Stimulated activated naive CD8-positive, alpha-beta T cell treated with anti-CD3 and anti-CD28 coated beads, Interleukin-15, amount 100 ng/mL, for 72 hours (primary cell): ENCODE data around the gene AKT2.

Experiments used
- ATAC-seq: fragments of 150-1000 bp; cut with Tn5 transposase; 2 replicates; pipeline ENCODE4 v1.10.0; 2021; ENCODE audit warnings: mild to moderate bottlenecking, moderate library complexity
- DNase-seq, 2 donors: peaks; one replicate each; pipeline ENCODE4 v3.0.0; 2021 to 2022
- H3K27ac Mint-ChIP-seq, 2 donors: one replicate each; pipeline ENCODE4 v1.8.0; 2022; ENCODE audit warnings: mild to moderate bottlenecking in 2 of 2, mixed read lengths in 2 of 2, moderate library complexity in 2 of 2
- H3K27me3 Mint-ChIP-seq: one replicate; pipeline ENCODE4 v1.8.0; 2022; ENCODE audit warnings: mixed read lengths
- H3K4me1 Mint-ChIP-seq: one replicate; pipeline ENCODE4 v1.8.0; 2022; ENCODE audit warnings: mild to moderate bottlenecking, mixed read lengths
- H3K4me3 Mint-ChIP-seq, 2 donors: one replicate each; pipeline ENCODE4 v1.8.0; 2022; ENCODE audit warnings: mild to moderate bottlenecking in 2 of 2, mixed read lengths in 2 of 2, moderate library complexity in 1 of 2
- H3K9me3 Mint-ChIP-seq, 2 donors: one replicate each; pipeline ENCODE4 v1.8.0; 2022; ENCODE audit warnings: mixed read lengths in 2 of 2

Gene AKT2

DNA sequence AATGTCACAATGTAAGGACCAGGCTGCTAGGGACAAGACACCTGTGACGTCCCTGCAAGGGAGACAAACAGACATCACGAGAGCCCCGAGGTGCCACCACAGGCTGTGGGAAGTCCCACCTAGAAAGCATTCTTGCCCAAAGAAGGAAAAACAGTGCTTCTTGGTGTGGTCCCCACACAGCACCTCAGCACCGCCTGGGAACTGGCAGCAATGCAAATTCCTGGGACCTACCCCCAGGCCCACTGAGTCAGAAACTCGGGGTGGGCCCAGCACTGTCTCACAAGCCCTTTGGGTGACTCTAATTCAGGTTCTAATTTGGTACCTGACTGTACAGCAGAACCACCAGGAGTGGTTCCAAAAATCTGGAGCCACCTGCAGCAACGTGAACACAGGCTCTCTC, 44.8 kb downstream of the AKT2 start:
- DNase-seq = no peak
- H3K4me3 Mint-ChIP-seq = no peak overlapping the region
- H3K9me3 Mint-ChIP-seq = no peaks in the 10 kb centered on the region
- no peak overlapping the region for H3K27ac Mint-ChIP-seq
- H3K27me3 Mint-ChIP-seq = no peaks in the 10 kb centered on the region
- no peak for ATAC-seq
- no peaks in the 10 kb centered on the region for H3K4me1 Mint-ChIP-seq

DNA sequence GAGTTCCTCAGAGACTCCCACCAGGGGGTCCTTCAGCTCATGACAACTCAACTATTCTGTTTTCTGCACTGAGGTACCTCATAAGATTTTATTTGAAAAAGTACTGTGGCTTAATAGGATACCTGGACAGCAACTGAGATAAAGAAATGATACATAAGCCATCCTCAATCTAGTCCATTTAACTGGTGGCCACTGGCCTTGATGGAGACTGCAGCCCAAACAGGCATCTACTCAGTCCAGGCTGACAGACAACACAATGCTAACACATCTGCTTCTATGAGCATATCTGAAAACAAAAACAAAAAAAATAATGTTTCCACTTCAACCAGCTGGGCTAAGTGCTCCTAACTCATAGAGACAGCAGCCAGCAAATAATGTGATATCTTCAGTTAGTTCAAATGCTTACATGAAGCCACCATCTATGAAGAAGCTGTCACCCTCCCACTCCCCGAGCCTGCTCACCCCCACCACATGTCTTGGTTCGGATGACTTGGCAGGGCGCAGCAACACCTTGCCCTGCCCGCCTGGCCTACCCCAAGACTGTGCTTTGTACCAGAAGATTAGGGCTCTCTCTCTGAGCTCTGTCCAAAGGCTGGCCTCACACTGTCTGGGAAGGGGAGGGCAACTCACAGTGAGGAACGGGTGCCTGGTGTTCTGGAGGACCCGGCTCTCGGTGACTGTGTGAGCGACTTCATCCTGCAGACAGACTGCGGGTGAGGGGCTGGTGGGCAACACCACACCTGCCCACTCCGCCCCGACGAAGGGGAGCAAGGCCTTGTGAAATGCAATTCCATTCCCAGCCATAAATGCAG, 45.5 kb downstream of the AKT2 start:
- no peaks in the 10 kb centered on the region for H3K27me3 Mint-ChIP-seq
- no peak for DNase-seq
- no peak for ATAC-seq
- no peak overlapping the region for H3K4me3 Mint-ChIP-seq
- no peaks in the 10 kb centered on the region for H3K9me3 Mint-ChIP-seq
- no peak overlapping the region for H3K27ac Mint-ChIP-seq
- H3K4me1 Mint-ChIP-seq = no peaks in the 10 kb centered on the region

- DNase-seq (no peak), ATAC-seq (no peak)
- Mint-ChIP-seq H3K27me3 (no peaks in the 10 kb centered on the region), H3K9me3 (no peaks in the 10 kb centered on the region), H3K4me3 (no peak overlapping the region), H3K4me1 (no peaks in the 10 kb centered on the region), H3K27ac (no peak overlapping the region)
Measured at GRCh38 chr19:40238775-40239174, 46.4 kb downstream of the AKT2 start.

DNA sequence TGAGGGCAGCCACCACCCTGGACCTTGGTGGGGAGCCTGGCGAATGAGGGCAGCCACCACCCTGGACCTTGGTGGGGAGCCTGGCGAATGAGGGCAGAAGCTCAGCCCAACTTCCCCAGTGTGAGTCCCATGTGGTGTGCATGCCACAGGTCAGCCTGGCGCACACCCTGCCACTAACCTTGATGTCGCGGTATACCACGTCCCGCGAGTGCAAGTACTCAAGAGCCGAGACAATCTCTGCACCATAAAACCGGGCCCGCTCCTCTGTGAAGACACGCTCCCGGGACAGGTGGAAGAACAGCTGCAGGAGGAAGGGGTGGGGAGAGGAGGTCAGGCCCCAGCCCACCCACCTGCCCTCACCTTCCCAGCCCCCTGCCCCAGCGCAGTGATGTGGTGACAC, 47.4 kb downstream of the AKT2 start:
- H3K27ac Mint-ChIP-seq = no peak overlapping the region
- ATAC-seq (no peak), DNase-seq (no peak)
- no peak overlapping the region for H3K4me3 Mint-ChIP-seq
- H3K27me3 Mint-ChIP-seq = no peaks in the 10 kb centered on the region
- H3K4me1 Mint-ChIP-seq = no peaks in the 10 kb centered on the region
- no peaks in the 10 kb centered on the region for H3K9me3 Mint-ChIP-seq

DNA sequence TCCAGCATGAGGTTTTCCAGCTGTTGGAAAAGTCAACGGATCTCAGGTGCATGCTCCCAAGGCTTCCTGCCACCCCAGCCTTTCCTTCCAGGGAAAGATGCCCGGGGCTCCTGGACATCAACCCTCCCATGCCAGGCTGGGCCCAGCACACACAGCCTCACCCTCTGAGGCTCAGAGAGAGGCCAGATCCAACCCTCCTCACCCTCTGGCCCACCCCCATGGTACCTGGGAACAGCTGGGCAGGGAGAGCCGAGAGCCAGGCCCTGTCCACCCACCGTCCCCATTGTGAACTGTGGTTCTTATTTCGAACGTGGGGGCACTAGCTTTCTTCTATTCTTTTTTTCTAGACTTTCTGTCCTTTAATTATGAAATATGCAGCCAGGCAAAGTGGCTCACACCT, 48.8 kb downstream of the AKT2 start:
- Mint-ChIP-seq H3K9me3 (no peaks in the 10 kb centered on the region), H3K4me3 (no peak overlapping the region), H3K27ac (no peak overlapping the region), H3K4me1 (no peaks in the 10 kb centered on the region), H3K27me3 (no peaks in the 10 kb centered on the region)
- DNase-seq (no peak), ATAC-seq (no peak)

DNA sequence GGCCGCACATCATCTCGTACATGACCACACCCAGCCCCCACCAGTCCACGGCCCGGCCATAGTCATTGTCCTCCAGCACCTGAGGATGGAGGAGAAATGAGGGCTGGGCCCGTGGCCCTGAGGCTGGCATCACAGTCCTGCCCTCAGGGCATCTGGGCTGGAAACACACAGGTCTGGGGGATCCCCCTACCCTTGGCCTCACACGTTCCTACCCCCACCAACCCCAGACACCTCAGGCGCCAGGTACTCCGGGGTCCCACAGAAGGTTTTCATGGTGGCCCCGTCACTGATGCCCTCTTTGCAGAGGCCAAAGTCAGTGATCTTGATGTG, 49.2 kb downstream of the AKT2 start:
- DNase-seq (no peak), ATAC-seq (no peak)
- Mint-ChIP-seq H3K27me3 (no peaks in the 10 kb centered on the region), H3K4me1 (peaks cover 1% of the 10 kb centered on the region), H3K4me3 (no peak overlapping the region), H3K27ac (no peak overlapping the region), H3K9me3 (no peaks in the 10 kb centered on the region)

DNA sequence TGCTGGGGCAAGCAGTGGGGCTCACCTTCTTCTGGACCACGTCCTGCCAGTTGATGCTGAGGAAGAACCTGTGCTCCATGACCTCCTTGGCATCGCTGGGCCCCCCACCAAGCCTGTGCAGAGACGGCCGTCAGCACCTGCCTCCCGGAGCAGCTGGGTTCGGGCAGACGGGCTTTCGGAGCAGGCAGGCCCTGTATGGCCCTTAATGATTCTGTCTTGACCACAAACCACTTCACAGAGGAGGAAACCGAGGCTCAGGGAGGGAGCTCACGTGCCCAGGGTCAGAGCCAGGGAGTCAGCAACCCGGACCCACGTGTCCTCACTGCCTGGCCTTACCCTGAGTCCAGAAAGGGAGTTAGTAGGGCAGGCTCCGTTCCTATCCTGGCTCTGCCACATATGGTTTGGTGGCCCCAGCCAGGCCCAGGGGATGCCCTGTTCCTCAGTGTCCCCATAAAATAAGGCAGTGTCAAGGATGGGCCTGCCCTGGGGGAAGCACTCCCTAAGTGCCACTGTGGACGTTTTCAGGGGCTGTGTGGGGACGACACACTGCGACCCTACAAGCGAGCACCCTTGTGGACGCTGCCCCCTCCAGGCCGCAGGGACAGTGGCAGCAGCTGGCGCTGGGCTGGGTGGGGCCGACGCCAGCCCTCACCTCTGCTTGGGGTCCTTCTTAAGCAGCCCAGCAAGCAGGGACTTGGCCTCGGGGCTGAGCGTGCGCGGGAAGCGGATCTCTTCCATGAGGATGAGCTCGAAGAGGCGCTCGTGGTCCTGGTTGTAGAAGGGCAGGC, 49.7 kb downstream of the AKT2 start:
- H3K9me3 Mint-ChIP-seq = no peaks in the 10 kb centered on the region
- no peaks in the 10 kb centered on the region for H3K27me3 Mint-ChIP-seq
- DNase-seq = no peak
- H3K4me3 Mint-ChIP-seq = no peak overlapping the region
- H3K4me1 Mint-ChIP-seq = peaks cover 7% of the 10 kb centered on the region
- ATAC-seq = no peak
- no peak overlapping the region for H3K27ac Mint-ChIP-seq

GRCh38 chr19:40234429-40235237, 50.5 kb downstream of the AKT2 start:
- H3K4me3 Mint-ChIP-seq = no peak overlapping the region

GRCh38 chr19:40233811-40234389, 51.2 kb downstream of the AKT2 start:
- Mint-ChIP-seq H3K27me3 (no peaks in the 10 kb centered on the region), H3K4me1 (peaks cover 22% of the 10 kb centered on the region), H3K27ac (peak overlapping the region in 1 of 2 donors; percentile 94), H3K9me3 (no peaks in the 10 kb centered on the region), H3K4me3 (no peak overlapping the region)
- ATAC-seq (no peak), DNase-seq (no peak)

More at GRCh38 chr19:40234429-40235237, 50.5 kb downstream of the AKT2 start:
- Mint-ChIP-seq H3K27me3 (no peaks in the 10 kb centered on the region), H3K27ac (peak overlapping the region in 1 of 2 donors; percentile 74), H3K4me1 (peaks cover 15% of the 10 kb centered on the region), H3K9me3 (no peaks in the 10 kb centered on the region)
- ATAC-seq (no peak), DNase-seq (no peak)

GRCh38 chr19:40232949-40233810, 52.0 kb downstream of the AKT2 start:
- H3K27ac Mint-ChIP-seq = no peak overlapping the region
- no peak overlapping the region for H3K4me3 Mint-ChIP-seq
- DNase-seq (no peak), ATAC-seq (peak; percentile 14)
- H3K4me1 Mint-ChIP-seq = peaks cover 24% of the 10 kb centered on the region
- H3K27me3 Mint-ChIP-seq = peaks cover 4% of the 10 kb centered on the region
- no peaks in the 10 kb centered on the region for H3K9me3 Mint-ChIP-seq

DNA sequence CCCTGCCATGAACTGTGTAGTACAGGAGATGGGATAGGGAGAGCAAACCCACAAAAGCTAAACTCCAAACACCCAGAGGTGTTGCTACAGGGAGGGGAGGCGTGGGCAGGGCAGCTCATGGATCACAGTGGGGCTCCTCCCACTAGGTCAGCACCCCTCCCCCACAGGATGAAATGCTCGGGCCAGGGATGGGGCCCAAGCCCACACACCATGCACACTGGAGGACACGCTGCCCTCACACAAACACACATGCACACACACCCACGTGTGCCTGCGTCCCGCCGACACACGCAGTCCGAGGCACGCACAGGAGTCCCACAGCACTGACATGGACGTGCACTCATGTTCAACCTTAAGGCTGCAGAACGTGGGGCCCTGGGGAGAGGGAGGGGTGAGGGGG, 52.7 kb downstream of the AKT2 start:
- no peak overlapping the region for H3K27ac Mint-ChIP-seq
- ATAC-seq (peak; percentile 15), DNase-seq (no peak)
- peaks cover 24% of the 10 kb centered on the region for H3K4me1 Mint-ChIP-seq
- H3K9me3 Mint-ChIP-seq = no peaks in the 10 kb centered on the region
- peaks cover 11% of the 10 kb centered on the region for H3K27me3 Mint-ChIP-seq
- H3K4me3 Mint-ChIP-seq = no peak overlapping the region

DNA sequence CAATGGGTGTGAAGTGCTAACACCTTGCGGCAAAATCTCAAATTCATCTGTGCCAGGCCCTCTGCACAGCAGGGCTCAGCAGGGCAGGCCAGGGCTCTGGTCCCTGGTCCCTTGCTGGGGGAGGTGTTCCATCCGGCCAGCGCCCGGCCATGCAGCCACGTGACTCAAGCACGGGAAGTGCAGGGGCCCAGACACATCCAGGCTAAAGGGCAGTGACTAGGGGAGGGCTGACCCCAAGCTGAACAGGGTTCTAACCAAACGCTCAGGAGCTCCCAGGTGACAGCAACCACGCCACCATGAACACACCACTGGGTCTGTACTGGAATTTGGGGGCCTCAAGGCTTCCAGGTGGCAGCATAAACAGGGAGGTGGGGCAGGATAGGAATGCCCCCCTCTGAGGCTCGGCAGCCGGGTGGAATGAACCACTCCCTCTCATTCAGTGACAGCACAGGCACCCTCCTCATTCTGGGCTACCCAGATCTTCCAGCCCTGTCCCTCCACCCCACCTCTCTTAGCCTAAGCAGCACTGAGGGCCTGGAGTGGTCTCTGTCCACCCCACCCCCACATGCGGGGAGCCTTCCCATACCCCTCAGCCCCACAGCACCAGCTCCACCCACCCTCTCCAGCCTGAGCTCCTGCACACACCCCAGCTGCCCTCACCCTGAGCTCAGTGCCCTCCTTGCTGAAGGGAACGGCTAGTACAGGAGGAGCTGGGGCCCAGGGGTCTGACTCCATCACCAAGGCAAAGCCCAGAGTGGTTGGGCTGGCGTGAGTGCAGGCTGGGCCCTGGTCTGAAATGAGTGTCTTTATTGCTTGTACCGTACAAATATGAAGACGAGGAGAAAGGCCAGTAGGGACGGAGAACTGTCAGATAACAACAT, 53.4 kb downstream of the AKT2 start:
- peaks cover 27% of the 10 kb centered on the region for H3K4me1 Mint-ChIP-seq
- no peak for ATAC-seq
- no peak overlapping the region for H3K4me3 Mint-ChIP-seq
- no peaks in the 10 kb centered on the region for H3K9me3 Mint-ChIP-seq
- peaks cover 18% of the 10 kb centered on the region for H3K27me3 Mint-ChIP-seq
- H3K27ac Mint-ChIP-seq = no peak overlapping the region
- DNase-seq = no peak

DNA sequence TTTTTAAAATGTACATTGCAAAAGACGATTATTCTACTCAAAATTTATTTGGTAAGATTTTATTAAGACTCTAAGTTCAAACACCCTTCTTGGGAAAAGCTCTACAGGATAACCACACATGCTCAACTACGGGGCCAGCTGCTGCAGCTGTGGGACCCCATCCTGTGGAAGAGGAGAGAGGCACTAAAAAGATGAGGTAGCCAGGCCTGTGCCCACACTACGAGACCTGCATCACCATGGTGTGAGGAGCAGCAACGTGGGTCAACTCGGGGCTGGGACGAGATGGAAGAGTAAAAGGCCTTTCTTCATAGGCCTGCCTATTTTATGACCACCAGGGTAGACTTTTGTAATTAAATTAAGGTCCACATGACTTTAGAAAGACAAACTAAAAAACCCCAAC, 54.1 kb downstream of the AKT2 start:
- no peaks in the 10 kb centered on the region for H3K9me3 Mint-ChIP-seq
- peaks cover 34% of the 10 kb centered on the region for H3K4me1 Mint-ChIP-seq
- ATAC-seq = no peak

DNA sequence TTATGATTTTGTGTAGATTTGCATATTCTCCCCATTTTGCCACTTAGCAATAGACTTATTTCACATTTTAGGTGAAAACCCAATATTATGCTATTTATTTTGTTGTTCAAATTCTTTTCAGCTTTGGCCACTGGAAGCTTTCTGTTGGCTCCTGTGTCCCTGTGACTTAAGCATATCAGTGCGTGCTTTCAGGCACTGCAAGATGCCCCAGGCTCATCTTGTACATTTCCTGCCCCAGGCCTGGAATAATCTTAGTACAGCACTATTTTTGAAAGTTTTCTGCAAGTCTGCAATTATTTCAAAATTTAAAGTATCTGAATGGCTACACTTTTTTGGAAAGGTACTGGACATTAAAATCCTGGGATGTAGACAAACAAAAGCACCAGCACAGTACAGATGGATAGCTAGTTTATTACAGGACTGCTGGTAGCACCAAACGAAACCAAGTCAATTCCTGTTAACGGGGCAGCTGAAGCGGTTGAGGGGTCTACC, 55.2 kb downstream of the AKT2 start:
- Mint-ChIP-seq H3K27ac (peak overlapping the region in 1 of 2 donors; percentile 27), H3K4me1 (peaks cover 44% of the 10 kb centered on the region)

More for the DNA sequence above, 54.1 kb downstream of the AKT2 start:
- no peak for DNase-seq
- H3K27me3 Mint-ChIP-seq = peaks cover 25% of the 10 kb centered on the region
- H3K4me3 Mint-ChIP-seq = no peak overlapping the region
- no peak overlapping the region for H3K27ac Mint-ChIP-seq

More for the DNA sequence above, 55.2 kb downstream of the AKT2 start:
- DNase-seq (no peak), ATAC-seq (no peak)
- Mint-ChIP-seq H3K27me3 (peaks cover 36% of the 10 kb centered on the region), H3K9me3 (no peaks in the 10 kb centered on the region), H3K4me3 (no peak overlapping the region)
